ENCODE results near the gene C16orf86. TPM values are rescaled to one million over a fixed set of nuclear protein-coding genes. Genes with fewer than 3 reads are reported as not detected.

Gene C16orf86
- 1 to 10 TPM; 2.7 to 4.6 (median 3.4) TPM for polyA plus RNA-seq (ENCODE audit: insufficient read length in 4 of 4)

DNA sequence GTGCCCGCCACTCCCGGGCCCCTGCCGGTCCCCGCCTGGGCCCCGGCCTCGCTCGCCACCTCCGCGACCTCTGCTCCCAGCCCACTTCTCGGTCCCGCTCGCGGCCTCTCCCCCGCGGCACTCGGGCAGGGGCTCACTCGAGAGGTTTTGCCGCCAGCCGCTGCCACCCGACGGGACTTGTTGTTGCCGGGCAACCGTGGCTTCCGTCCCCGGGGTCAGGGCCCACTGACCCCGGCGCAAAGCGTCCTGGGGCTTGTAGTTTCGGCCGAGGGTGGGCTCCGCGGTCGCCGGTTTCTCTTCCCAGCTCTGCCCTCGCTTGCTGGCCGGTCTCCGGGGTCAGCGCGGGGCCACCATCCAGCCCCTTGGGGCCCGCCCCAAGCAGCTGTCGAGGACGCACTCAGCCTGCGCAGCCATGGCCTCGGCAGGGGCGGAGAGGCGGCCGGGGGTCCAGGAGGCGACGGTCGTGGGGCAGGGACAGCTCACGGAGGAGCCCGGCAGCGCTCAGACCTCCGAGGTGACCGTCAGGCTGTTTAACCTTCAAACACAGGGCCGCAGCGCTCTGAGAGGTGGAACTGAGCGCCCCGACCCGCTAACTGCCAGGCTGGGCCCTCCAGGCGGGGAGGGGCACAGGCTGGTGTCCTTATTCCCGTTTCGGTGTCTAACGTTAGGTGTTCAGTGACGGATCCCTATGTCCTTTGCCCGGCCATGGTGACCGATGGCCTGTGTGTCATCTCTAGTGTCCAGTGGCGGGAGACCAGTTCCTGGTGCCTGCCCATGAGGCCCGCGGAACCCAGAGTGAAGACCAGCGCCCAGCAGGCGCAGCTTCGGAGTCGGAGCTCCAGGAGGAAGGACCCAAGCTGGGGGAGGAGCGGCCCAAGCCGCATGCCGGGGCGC is at the start of gene C16orf86, which contains the start of gene ENKD1:
Gene C16orf86 (plus strand): TSS at position 256 of the 894 bp plus-strand sequence. CDS start 157 bp downstream, at position 413.
Gene ENKD1 (minus strand): TSS at position 192 of the 894 bp plus-strand sequence. CDS start 308 bp downstream, outside the sequence.
- peak; percentile 61 to 74 (median 66) for DNase-seq (ENCODE audit: low read depth in 4 of 4, low spot score in 3 of 4)

DNA sequence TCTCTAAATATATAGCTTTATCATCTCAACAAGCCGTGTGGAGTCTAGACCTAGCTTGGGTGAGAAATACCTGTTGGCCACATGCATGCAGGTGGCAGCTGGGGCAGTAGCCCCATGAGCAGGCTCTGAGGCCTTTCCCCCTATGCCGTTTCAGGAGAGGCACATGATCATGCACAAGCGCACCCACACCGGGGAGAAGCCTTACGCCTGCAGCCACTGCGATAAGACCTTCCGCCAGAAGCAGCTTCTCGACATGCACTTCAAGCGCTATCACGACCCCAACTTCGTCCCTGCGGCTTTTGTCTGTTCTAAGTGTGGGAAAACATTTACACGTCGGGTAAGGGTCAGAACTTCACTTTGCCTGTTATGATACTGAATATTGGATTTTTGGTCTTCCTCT is 38.4 kb upstream of the C16orf86 start:
- DNase-seq (ENCODE audit: low read depth in 4 of 4, low spot score in 3 of 4): no peak

- no peak for DNase-seq (ENCODE audit: low read depth in 4 of 4, low spot score in 3 of 4)
These were observed 34.0 kb upstream of the C16orf86 start for GRCh38 chr16:67632415-67633172.

DNA sequence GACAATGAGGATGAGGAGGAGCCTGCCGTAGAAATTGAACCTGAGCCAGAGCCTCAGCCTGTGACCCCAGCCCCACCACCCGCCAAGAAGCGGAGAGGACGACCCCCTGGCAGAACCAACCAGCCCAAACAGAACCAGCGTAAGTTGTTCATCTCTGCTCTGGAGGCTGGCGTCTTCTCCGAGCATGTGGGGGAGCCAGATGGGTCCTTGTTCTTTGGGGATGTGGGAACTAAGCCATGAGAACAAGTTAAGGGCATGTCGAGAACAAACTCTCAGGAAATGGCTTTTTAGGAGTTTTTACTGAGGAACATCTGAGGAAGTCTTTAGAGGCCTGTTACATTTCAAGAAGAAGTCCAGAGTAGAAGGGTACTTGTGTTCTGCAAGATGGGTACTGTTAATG is 29.9 kb upstream of the C16orf86 start:
- no peak for DNase-seq (ENCODE audit: low read depth in 4 of 4, low spot score in 3 of 4)

DNA sequence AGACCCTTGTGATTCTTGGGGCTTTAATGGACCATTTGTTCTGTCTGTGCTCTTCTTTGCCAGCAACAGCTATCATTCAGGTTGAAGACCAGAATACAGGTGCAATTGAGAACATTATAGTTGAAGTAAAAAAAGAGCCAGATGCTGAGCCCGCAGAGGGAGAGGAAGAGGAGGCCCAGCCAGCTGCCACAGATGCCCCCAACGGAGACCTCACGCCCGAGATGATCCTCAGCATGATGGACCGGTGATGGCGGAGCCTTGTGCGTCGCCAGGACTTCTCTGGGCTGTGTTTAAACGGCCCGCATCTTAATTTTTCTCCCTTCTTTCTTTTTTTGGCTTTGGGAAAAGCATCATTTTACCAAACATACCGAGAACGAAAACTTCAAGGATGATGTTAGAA is 29.0 kb upstream of the C16orf86 start:
- DNase-seq (ENCODE audit: low read depth in 4 of 4, low spot score in 3 of 4): no peak

GRCh38 chr16:67641779-67642708 is 24.6 kb upstream of the C16orf86 start:
- DNase-seq (ENCODE audit: low read depth in 4 of 4, low spot score in 3 of 4): no peak

- no peak for DNase-seq (ENCODE audit: low read depth in 4 of 4, low spot score in 3 of 4)
These were observed 22.6 kb upstream of the C16orf86 start for GRCh38 chr16:67644038-67644437.

GRCh38 chr16:67645397-67646121 is 21.1 kb upstream of the C16orf86 start:
- DNase-seq (ENCODE audit: low read depth in 4 of 4, low spot score in 3 of 4): no peak

- DNase-seq (ENCODE audit: low read depth in 4 of 4, low spot score in 3 of 4): no peak
These were observed 19.4 kb upstream of the C16orf86 start for GRCh38 chr16:67647111-67647651.

GRCh38 chr16:67647681-67648080 is 18.9 kb upstream of the C16orf86 start:
- DNase-seq (ENCODE audit: low read depth in 4 of 4, low spot score in 3 of 4): no peak

DNA sequence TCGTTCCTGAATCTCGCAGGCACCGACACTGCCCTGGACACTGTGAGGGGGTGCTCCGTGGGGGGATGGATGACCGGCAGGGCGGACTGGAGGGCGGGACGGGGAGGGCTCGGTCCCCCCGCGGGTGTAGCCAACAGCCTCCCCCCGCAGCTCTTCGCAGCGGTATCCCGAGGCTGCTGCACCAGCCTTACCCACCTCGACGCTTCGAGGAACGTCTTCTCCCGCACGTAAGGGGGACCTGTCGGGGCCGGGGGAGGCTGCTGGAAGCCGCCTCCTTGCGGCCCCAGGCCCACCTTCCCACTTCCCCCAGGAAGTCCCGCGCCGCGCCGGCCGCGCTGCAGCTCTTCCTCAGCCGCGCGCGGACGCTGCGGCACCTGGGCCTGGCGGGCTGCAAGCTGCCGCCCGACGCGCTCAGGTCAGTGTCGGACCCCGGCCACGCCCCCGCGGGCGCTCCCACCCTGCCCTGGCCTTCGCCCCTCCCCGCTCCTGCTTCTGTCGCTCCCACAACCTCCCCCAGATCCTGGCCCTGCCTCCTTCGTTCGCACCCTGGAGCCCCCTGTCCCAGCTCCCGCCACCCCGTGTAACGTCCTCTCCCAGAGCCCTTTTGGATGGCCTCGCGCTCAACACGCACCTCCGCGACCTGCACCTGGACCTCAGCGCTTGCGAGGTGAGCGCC is 18.4 kb upstream of the C16orf86 start:
- DNase-seq (ENCODE audit: low read depth in 4 of 4, low spot score in 3 of 4): no peak

DNA sequence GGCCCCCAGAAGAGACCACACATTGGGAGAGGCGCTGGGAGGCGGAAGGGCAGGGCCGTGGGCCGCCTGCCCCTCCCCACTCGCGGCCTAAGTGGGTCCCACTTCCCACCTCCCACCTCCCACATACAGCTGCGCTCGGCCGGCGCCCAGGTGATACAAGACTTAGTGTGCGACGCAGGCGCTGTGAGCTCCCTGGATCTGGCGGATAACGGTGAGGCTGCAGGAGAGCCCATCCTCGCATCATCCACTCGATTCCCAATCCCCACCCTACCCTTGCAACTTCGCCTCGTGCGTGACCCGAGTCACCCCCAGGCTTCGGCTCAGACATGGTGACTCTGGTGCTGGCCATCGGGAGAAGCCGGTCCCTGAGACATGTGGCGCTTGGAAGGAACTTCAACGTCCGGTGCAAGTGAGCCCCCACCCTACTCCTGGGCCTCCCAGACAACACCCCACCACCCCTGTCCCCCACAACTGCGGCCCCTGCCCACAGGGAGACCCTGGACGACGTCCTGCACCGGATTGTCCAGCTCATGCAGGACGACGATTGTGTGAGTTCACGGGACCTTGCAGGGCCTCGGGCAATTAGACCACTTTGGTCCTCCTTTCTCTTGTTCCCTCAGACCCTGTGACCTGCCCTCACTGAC is 17.7 kb upstream of the C16orf86 start:
- no peak for DNase-seq (ENCODE audit: low read depth in 4 of 4, low spot score in 3 of 4)

DNA sequence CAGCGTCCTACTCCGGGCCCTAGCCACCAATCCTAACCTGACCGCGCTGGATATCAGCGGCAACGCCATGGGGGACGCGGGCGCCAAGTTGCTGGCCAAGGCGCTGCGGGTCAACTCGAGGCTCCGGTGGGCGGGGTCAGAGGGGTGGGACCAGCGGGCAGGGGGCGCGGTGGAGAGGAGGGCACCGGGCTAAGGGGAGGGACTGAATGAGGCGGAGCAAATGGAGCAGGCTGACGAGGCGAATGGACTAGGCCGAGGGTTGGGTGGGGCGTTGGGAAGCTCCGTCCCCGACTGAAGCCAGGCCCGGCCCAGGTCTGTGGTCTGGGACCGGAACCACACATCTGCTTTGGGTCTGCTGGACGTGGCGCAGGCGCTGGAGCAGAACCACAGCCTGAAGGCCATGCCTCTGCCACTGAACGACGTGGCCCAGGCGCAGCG is 17.1 kb upstream of the C16orf86 start:
- DNase-seq (ENCODE audit: low read depth in 4 of 4, low spot score in 3 of 4): no peak

GRCh38 chr16:67650023-67650422 is 16.6 kb upstream of the C16orf86 start:
- DNase-seq (ENCODE audit: low read depth in 4 of 4, low spot score in 3 of 4): no peak

- no peak for DNase-seq (ENCODE audit: low read depth in 4 of 4, low spot score in 3 of 4)
These were observed 15.6 kb upstream of the C16orf86 start for GRCh38 chr16:67651039-67651438.

- DNase-seq (ENCODE audit: low read depth in 4 of 4, low spot score in 3 of 4): no peak
These were observed 14.8 kb upstream of the C16orf86 start for GRCh38 chr16:67651847-67652246.

DNA sequence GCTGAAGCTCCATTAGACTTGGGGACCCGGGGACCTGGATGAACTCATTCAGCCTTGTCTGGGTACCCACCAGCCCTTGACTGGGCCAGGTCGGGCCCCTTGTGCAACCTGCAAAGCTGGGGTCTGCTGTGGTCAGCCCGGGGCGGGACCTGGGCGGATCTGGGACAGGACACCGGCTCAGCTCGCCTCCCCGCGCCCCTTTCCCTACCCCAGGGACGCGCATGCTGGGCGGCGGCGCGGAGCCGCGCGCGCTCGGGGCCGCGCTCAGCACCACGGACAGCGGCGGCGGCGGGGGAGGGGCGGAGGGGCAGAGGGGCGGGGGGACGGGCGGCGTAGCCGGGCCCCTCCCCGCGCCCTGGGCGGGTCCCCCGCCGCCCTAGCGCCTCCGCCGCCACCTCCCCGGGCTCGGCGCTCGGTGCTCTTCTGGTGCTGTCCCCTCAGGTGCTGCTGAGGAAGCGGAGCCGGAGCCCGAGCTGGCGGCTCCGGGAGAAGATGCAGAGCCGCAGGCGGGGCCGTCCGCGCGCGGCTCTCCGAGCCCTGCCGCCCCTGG is 14.0 kb upstream of the C16orf86 start:
- DNase-seq (ENCODE audit: low read depth in 4 of 4, low spot score in 3 of 4): no peak
